HepG2 (cell line): Measurements from ENCODE around the gene HSPB9. TPM values are rescaled to one million over a fixed set of nuclear protein-coding genes. Genes with fewer than 3 reads are reported as not detected.

Source experiments
- ARID4A ChIP-seq: sonication (generic); formaldehyde crosslinking; IDR thresholded peaks from 2 replicates; pipeline ENCODE4 v1.5.0; 2020; ENCODE audit warnings: mild to moderate bottlenecking, missing genetic modification reagents, borderline replicate concordance
- ATF7-NPFF ChIP-seq: sonication (generic); formaldehyde crosslinking; IDR thresholded peaks from 2 replicates; pipeline ENCODE4 v1.8.1; 2023; ENCODE audit warnings: mild to moderate bottlenecking, low read depth, missing genetic modification reagents, moderate library complexity
- GPBP1L1 ChIP-seq: sonication (generic); formaldehyde crosslinking; IDR thresholded peaks from 2 replicates; pipeline ENCODE4 v1.5.0; 2020; ENCODE audit warnings: mild to moderate bottlenecking, missing genetic modification reagents
- MXI1 ChIP-seq: IDR thresholded peaks from 3 replicates; pipeline ENCODE4 v1.6.1; 2012; ENCODE audit warnings: low read depth, low read length, inconsistent platforms, borderline replicate concordance
- MZF1 ChIP-seq: sonication (generic); formaldehyde crosslinking; IDR thresholded peaks from 2 replicates; pipeline ENCODE4 v1.8.1; 2023; ENCODE audit warnings: mild to moderate bottlenecking, missing genetic modification reagents, borderline replicate concordance
- NFE2L2 ChIP-seq: fragments of 150-350 bp; IDR thresholded peaks from 2 replicates; pipeline ENCODE4 v1.6.1; 2014; ENCODE audit warnings: low read length
- PHF20 ChIP-seq: sonication (generic); formaldehyde crosslinking; IDR thresholded peaks from 2 replicates; pipeline ENCODE4 v1.5.0; 2020; ENCODE audit warnings: mild to moderate bottlenecking, missing genetic modification reagents
- STAG1 ChIP-seq: sonication (generic); formaldehyde crosslinking; IDR thresholded peaks from 2 replicates; pipeline ENCODE4 v1.4.0; 2020; ENCODE audit warnings: missing genetic modification reagents
- TFE3 ChIP-seq: IDR thresholded peaks from 2 replicates; pipeline ENCODE4 v1.6.1; 2016
- ZBTB40 ChIP-seq, 2 experiments: fragments of 450-650 bp in 1 of 2; sonication (generic) in 1 of 2; formaldehyde crosslinking in 1 of 2; IDR thresholded peaks; 2 replicates each; pipeline versions ENCODE4 v1.6.1 to v1.8.0; 2016 to 2022; ENCODE audit warnings: antibody characterized with exemption in 1 of 2, mild to moderate bottlenecking in 1 of 2, missing genetic modification reagents in 1 of 2
- polyA plus RNA-seq, 8 experiments: library from polyadenylated mRNA; depleted of rRNA in 3 of 8; stranded (reverse) in 7 of 8; unstranded in 1 of 8; fragments of >200 nt; fragmentation: Illumina TruSeq in 4 of 8; extraction: Trizol in 4 of 8; gene quantifications; 2 replicates each; pipeline versions ENCODE4 v1.2.1 to v1.2.3, GENCODE V29; 2011 to 2016; ENCODE audit warnings: low read depth in 4 of 8, missing spikeins in 1 of 8, mixed read lengths in 1 of 8; ENCODE audit not compliant: insufficient read depth in 1 of 8
- total RNA-seq, 5 experiments: library from RNA; depleted of rRNA; stranded (reverse); fragments of >200 nt; fragmentation: Illumina TruSeq; extraction: Trizol; gene quantifications; 2 replicates each; pipeline ENCODE4 v1.2.3, GENCODE V29; 2016; ENCODE audit warnings: low read depth in 1 of 5

The HSPB9 gene
- total and polyA plus RNA-seq, 2 of the 13 experiments (the other 11 are each of a cell fraction or from before 2014, with no cell fraction given), result 0.05 to 0.24 TPM

- peak; percentile 22; the same call in 1 of the 3 replicates for TF ChIP-seq MXI1
- TF ChIP-seq GPBP1L1 (CRISPR knock-in tag), result no peak
- TF ChIP-seq ATF7-NPFF, result peak; percentile 25; the same call in 1 of the 2 replicates
- peak; percentile 26; the same call in 1 of the 2 replicates for TF ChIP-seq ARID4A (CRISPR knock-in tag)
- no peak for TF ChIP-seq PHF20 (CRISPR knock-in tag)
- TF ChIP-seq NFE2L2, result no peak
- peak; percentile 99 for TF ChIP-seq STAG1 (CRISPR knock-in tag)
- TF ChIP-seq MZF1 (CRISPR knock-in tag), result 0 out of 2 replicates have a peak, but pooled peaks have one; percentile 49
- TF ChIP-seq TFE3 (CRISPR knock-in tag), result 0 out of 2 replicates have a peak, but pooled peaks have one; percentile 27
- no peak for TF ChIP-seq ZBTB40 (IDR thresholded peaks at IDR 0.05)
- TF ChIP-seq ZBTB40 (CRISPR knock-in tag; IDR thresholded peaks at IDR 0.05), result no peak
These were observed 20.9 kb upstream of the HSPB9 start (continued) for GRCh38 chr17:42101513-42102292.
